HG03521 (cell line): ENCODE measurements around the gene SLC11A1.

ENCODE experiments used
- ATAC-seq: cut with Tn5 transposase; IDR thresholded peaks from one replicate; pipeline ENCODE4 v1.9.1; 2021; ENCODE audit warnings: mild to moderate bottlenecking, moderate library complexity; ENCODE audit not compliant: unreplicated experiment

Gene SLC11A1

GRCh38 chr2:218381916-218382366 is at the start of gene SLC11A1:
TSS of gene SLC11A1 (plus strand) at chr2:218382273. CDS start at chr2:218382369, 96 bp downstream.
- no peak for ATAC-seq

GRCh38 chr2:218332288-218332687 is 49.8 kb upstream of the SLC11A1 start:
- no peak for ATAC-seq

- ATAC-seq: no peak
These were observed 49.0 kb upstream of the SLC11A1 start for GRCh38 chr2:218332920-218333645.

GRCh38 chr2:218334531-218334930 is 47.5 kb upstream of the SLC11A1 start:
- no peak for ATAC-seq

GRCh38 chr2:218340656-218341055 is 41.4 kb upstream of the SLC11A1 start:
- no peak for ATAC-seq

- no peak for ATAC-seq
These were observed 40.7 kb upstream of the SLC11A1 start for GRCh38 chr2:218341381-218341780.

- ATAC-seq: no peak
These were observed 39.2 kb upstream of the SLC11A1 start for GRCh38 chr2:218342837-218343236.

GRCh38 chr2:218343591-218343990 is 38.5 kb upstream of the SLC11A1 start:
- ATAC-seq: no peak

GRCh38 chr2:218344090-218344754 is 37.9 kb upstream of the SLC11A1 start:
- no peak for ATAC-seq

- no peak for ATAC-seq
These were observed 37.2 kb upstream of the SLC11A1 start for GRCh38 chr2:218344755-218345417.

- no peak for ATAC-seq
These were observed 36.4 kb upstream of the SLC11A1 start for GRCh38 chr2:218345491-218346236.

GRCh38 chr2:218347172-218347571 is 34.9 kb upstream of the SLC11A1 start:
- ATAC-seq: no peak

GRCh38 chr2:218354045-218354444 is 28.0 kb upstream of the SLC11A1 start:
- ATAC-seq: no peak

GRCh38 chr2:218354850-218355443 is 27.1 kb upstream of the SLC11A1 start:
- ATAC-seq: no peak

- no peak for ATAC-seq
These were observed 24.6 kb upstream of the SLC11A1 start for GRCh38 chr2:218357236-218358177.

GRCh38 chr2:218360453-218360852 is 21.6 kb upstream of the SLC11A1 start:
- ATAC-seq: no peak

GRCh38 chr2:218362606-218363005 is 19.5 kb upstream of the SLC11A1 start:
- no peak for ATAC-seq

GRCh38 chr2:218363736-218364135 is 18.3 kb upstream of the SLC11A1 start:
- no peak for ATAC-seq

GRCh38 chr2:218364196-218364595 is 17.9 kb upstream of the SLC11A1 start:
- no peak for ATAC-seq
